Neural progenitor cell (in vitro differentiated cells): ENCODE data around the gene PMPCA.

Experiments used
- CTCF ChIP-seq: fragments of 200-600 bp; sonication (generic); IDR thresholded peaks from 2 replicates; pipeline ENCODE4 v1.5.1; 2017; ENCODE audit warnings: antibody characterized with exemption, mild to moderate bottlenecking
- EZH2 ChIP-seq: fragments of 200-600 bp; sonication (generic); IDR thresholded peaks from 2 replicates; pipeline ENCODE4 v1.6.1; 2017; ENCODE audit warnings: antibody characterized with exemption, mild to moderate bottlenecking, moderate library complexity

DNA sequence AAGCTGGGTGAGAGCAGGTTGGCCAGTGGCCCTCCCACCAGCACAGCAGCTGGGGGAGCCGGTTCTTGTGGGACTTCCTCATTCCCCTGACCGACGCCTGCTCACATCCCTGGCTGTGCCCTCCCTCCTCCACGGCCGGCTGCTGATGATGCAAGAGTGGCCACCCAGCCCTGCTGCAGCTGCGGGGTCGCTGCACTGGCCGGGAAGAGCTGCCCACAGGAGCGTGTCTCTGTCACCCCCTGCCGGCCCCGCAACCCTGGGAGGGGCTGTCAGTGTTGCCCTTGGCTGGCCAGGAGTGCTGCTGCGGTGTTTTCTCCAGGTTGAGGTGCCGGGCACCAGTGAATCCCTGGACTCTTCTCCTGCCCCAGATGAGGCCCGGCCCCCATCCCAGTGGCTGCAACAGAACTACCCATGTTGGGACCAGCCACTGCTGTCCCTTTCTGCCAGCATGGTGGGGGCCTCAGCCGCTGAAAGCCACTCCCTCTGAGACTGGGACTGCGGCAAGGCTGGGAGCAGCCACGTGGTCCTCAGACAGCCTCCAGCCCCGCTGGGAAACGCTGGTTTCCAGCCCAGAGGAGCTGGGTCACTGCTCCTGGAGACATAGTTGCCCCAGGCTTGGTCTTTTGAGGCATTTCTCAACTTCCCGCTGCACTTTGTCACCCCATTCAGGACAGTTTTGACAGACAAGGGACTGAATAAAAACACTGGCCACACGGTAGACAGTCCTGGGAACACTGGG is 37.7 kb upstream of the PMPCA start:
- no peak for TF ChIP-seq CTCF
- TF ChIP-seq EZH2, result no peak
